Erythroblast (primary cell): ENCODE measurements around the gene VPS33B.

Source experiments
- GATA1 ChIP-seq: IDR thresholded peaks from 2 replicates; pipeline ENCODE4 v1.6.1; 2011; ENCODE audit warnings: low read depth, mild to moderate bottlenecking, control low read depth, low read length, moderate library complexity
- POLR2A ChIP-seq: IDR thresholded peaks from 2 replicates; pipeline ENCODE4 v1.6.1; 2011; ENCODE audit warnings: mild to moderate bottlenecking, low read length

DNA sequence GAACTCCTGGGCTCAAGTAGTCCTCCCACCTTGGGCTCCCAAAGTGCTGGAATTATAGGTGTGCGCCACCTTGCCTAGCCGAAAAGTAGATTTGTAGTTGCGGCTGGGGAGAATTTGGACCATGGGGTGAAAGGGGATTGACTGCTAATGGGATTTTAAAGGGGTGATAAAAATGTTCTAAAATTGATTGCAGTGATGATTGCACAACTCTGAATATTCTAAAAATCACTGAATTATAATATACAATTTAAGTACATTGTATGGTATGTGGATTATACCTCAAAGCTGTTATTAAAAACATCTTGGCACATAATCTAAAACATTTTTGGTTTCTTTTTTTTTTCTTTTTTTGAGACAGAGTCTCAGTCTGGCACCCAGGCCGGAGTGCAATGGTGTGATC lies 31.9 kb downstream of the VPS33B start:
- TF ChIP-seq POLR2A (no peak), GATA1 (no peak)
